ENCODE measurements around the gene CIB4. TPM values are rescaled to one million over a fixed set of nuclear protein-coding genes. Genes with fewer than 3 reads are reported as not detected.

CIB4 gene
- total RNA-seq, 2 donors from 2014 or later: 0.46 TPM; not detected in 1

DNA sequence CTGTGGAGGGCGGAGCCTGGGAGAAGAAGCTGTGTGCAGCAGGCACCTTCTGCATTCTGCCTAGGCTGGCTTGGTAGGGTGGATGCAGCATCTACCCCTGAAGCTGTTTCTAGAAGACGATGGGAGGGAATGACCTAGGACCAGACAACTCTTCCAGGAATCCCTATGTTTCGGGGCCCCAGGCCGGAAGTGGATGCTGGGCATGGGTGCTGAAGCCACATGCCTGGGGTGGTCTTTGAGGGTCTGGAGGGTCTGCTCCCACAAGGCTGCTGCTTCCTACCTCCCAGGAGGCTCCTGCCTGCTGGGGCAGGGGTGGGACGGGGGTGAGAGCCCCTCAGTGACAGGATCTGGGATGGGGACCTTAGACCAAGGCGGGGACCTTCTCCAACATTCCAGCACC is 61.0 kb downstream of the CIB4 start:
- no peaks in the 10 kb centered on the region for H3K27me3 ChIP-seq (replicated peaks; ENCODE audit: insufficient read depth)
- no peaks in the 10 kb centered on the region for H3K9me3 ChIP-seq
- H3K4me1 ChIP-seq (replicated peaks): no peaks in the 10 kb centered on the region
- intact Hi-C loops (cut with DNase I): no loop called here
- no peak overlapping the region for H3K27ac ChIP-seq
- H3K4me3 ChIP-seq: no peak overlapping the region
- no peaks in the 10 kb centered on the region for H3K36me3 ChIP-seq
- DNase-seq (ENCODE audit: low spot score): no peak
- no peak for TF ChIP-seq POLR2A (IDR thresholded peaks at IDR 0.05)
- TF ChIP-seq, protein P1, sequence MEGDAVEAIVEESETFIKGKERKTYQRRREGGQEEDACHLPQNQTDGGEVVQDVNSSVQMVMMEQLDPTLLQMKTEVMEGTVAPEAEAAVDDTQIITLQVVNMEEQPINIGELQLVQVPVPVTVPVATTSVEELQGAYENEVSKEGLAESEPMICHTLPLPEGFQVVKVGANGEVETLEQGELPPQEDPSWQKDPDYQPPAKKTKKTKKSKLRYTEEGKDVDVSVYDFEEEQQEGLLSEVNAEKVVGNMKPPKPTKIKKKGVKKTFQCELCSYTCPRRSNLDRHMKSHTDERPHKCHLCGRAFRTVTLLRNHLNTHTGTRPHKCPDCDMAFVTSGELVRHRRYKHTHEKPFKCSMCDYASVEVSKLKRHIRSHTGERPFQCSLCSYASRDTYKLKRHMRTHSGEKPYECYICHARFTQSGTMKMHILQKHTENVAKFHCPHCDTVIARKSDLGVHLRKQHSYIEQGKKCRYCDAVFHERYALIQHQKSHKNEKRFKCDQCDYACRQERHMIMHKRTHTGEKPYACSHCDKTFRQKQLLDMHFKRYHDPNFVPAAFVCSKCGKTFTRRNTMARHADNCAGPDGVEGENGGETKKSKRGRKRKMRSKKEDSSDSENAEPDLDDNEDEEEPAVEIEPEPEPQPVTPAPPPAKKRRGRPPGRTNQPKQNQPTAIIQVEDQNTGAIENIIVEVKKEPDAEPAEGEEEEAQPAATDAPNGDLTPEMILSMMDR (IDR thresholded peaks at IDR 0.05): no peak
- TF ChIP-seq POLR2AphosphoS5 (IDR thresholded peaks at IDR 0.05): no peak
- 90% methylated on average over 6 of the region's 6 CpGs for WGBS

- DNase-seq (ENCODE audit: low spot score): no peak
- WGBS: 84% methylated on average over 5 of the region's 5 CpGs
- no peak overlapping the region for H3K4me3 ChIP-seq
- intact Hi-C loops (cut with DNase I): no loop called here
- no peaks in the 10 kb centered on the region for H3K4me1 ChIP-seq (replicated peaks)
- TF ChIP-seq, protein P1 (IDR thresholded peaks at IDR 0.05): no peak
- TF ChIP-seq POLR2A (IDR thresholded peaks at IDR 0.05) (no peak), POLR2AphosphoS5 (IDR thresholded peaks at IDR 0.05) (no peak)
- H3K27ac ChIP-seq: no peak overlapping the region
- H3K9me3 ChIP-seq: no peaks in the 10 kb centered on the region
- H3K36me3 ChIP-seq: no peaks in the 10 kb centered on the region
- no peaks in the 10 kb centered on the region for H3K27me3 ChIP-seq (replicated peaks; ENCODE audit: insufficient read depth)
These were observed 61.5 kb downstream of the CIB4 start for GRCh38 chr2:26579723-26580040.

- Histone ChIP-seq H3K4me1 (replicated peaks) (no peaks in the 10 kb centered on the region), H3K36me3 (no peaks in the 10 kb centered on the region), H3K9me3 (no peaks in the 10 kb centered on the region), H3K27me3 (replicated peaks; ENCODE audit: insufficient read depth) (no peaks in the 10 kb centered on the region), H3K4me3 (no peak overlapping the region), H3K27ac (no peak overlapping the region)
- DNase-seq (ENCODE audit: low spot score): no peak
- intact Hi-C loops (cut with DNase I): no loop called here
- 91% methylated on average over 8 of the region's 11 CpGs for WGBS
- TF ChIP-seq POLR2A (IDR thresholded peaks at IDR 0.05) (no peak), POLR2AphosphoS5 (IDR thresholded peaks at IDR 0.05) (no peak)
- TF ChIP-seq, protein P1 (IDR thresholded peaks at IDR 0.05): no peak
These were observed 62.0 kb downstream of the CIB4 start for GRCh38 chr2:26579025-26579722.

GRCh38 chr2:26578581-26578980 is 62.6 kb downstream of the CIB4 start:
- intact Hi-C loops (cut with DNase I): no loop called here
- WGBS: 86% methylated on average over 5 of the region's 5 CpGs
- Histone ChIP-seq H3K4me1 (replicated peaks) (no peaks in the 10 kb centered on the region), H3K27ac (no peak overlapping the region), H3K36me3 (no peaks in the 10 kb centered on the region), H3K9me3 (no peaks in the 10 kb centered on the region), H3K4me3 (no peak overlapping the region), H3K27me3 (replicated peaks; ENCODE audit: insufficient read depth) (no peaks in the 10 kb centered on the region)
- DNase-seq (ENCODE audit: low spot score): no peak
- TF ChIP-seq POLR2A (IDR thresholded peaks at IDR 0.05) (no peak), POLR2AphosphoS5 (IDR thresholded peaks at IDR 0.05) (no peak)
- TF ChIP-seq, protein P1 (IDR thresholded peaks at IDR 0.05): no peak

- 69% methylated on average over 3 of the region's 3 CpGs for WGBS
- DNase-seq (ENCODE audit: low spot score): no peak
- Histone ChIP-seq H3K36me3 (no peaks in the 10 kb centered on the region), H3K27me3 (replicated peaks; ENCODE audit: insufficient read depth) (no peaks in the 10 kb centered on the region), H3K27ac (no peak overlapping the region), H3K9me3 (no peaks in the 10 kb centered on the region), H3K4me1 (replicated peaks) (no peaks in the 10 kb centered on the region), H3K4me3 (no peak overlapping the region)
- intact Hi-C loops (cut with DNase I): no loop called here
- TF ChIP-seq POLR2A (IDR thresholded peaks at IDR 0.05) (no peak), POLR2AphosphoS5 (IDR thresholded peaks at IDR 0.05) (no peak)
- TF ChIP-seq, protein P1 (IDR thresholded peaks at IDR 0.05): no peak
These were observed 63.1 kb downstream of the CIB4 start for GRCh38 chr2:26578113-26578458.

Measured in prostate gland (tissue), 2 donors.